HG02970 (cell line): ENCODE results near the gene CST6.
"Not testable (repeated sequence)": the region's sequence is repeated elsewhere in the genome, so short reads cannot be mapped to it uniquely, and the experiment has no call there.

Source experiments
- ATAC-seq: cut with Tn5 transposase; IDR thresholded peaks from one replicate; pipeline ENCODE4 v1.9.1; 2021; ENCODE audit warnings: mild to moderate bottlenecking, moderate library complexity, moderate number of reproducible peaks; ENCODE audit not compliant: unreplicated experiment, low FRiP score

The CST6 gene

GRCh38 chr11:65982824-65983588 is 28.8 kb upstream of the CST6 start:
- ATAC-seq: no peak

GRCh38 chr11:65983589-65983987 is 28.2 kb upstream of the CST6 start:
- no peak for ATAC-seq

- ATAC-seq: no peak
Measured at GRCh38 chr11:65987336-65987735, 24.5 kb upstream of the CST6 start.

- peak; percentile 88 for ATAC-seq
Measured at GRCh38 chr11:65988791-65989592, 22.8 kb upstream of the CST6 start.

- no peak for ATAC-seq
Measured at GRCh38 chr11:65992056-65992455, 19.8 kb upstream of the CST6 start.

- ATAC-seq: no peak
Measured at GRCh38 chr11:65997286-65997685, 14.5 kb upstream of the CST6 start.

GRCh38 chr11:66001942-66002647 is 9.7 kb upstream of the CST6 start, which contains the start of the genes BANF1 and EIF1AD:
TSS of gene BANF1 (plus strand) at chr11:66002503. CDS start at chr11:66003251, 748 bp downstream.
TSS of gene EIF1AD (minus strand) at chr11:66002157. CDS start at chr11:66000389, 1,768 bp downstream.
- ATAC-seq: peak; percentile 77

- ATAC-seq: peak; percentile 41
Measured at GRCh38 chr11:66002648-66003225, 9.1 kb upstream of the CST6 start.

GRCh38 chr11:66003291-66003690 is 8.5 kb upstream of the CST6 start:
- ATAC-seq: no peak

GRCh38 chr11:66004186-66004585 is 7.6 kb upstream of the CST6 start:
- ATAC-seq: no peak

GRCh38 chr11:66006134-66006890 is 5.5 kb upstream of the CST6 start:
- no peak for ATAC-seq

GRCh38 chr11:66006891-66007176 is 5.0 kb upstream of the CST6 start:
- no peak for ATAC-seq

GRCh38 chr11:66007201-66007634 is 4.6 kb upstream of the CST6 start:
- no peak for ATAC-seq

- ATAC-seq: no peak
Measured at GRCh38 chr11:66008095-66008467, 3.7 kb upstream of the CST6 start.

- no peak for ATAC-seq
Measured at GRCh38 chr11:66008468-66009101, 3.2 kb upstream of the CST6 start.

GRCh38 chr11:66010036-66010435 is 1.8 kb upstream of the CST6 start:
- ATAC-seq: not testable (repeated sequence)

- no peak for ATAC-seq
Measured at GRCh38 chr11:66011239-66011784, 496 bp upstream of the CST6 start.

GRCh38 chr11:66012371-66012945 is 650 bp downstream of the CST6 start:
- no peak for ATAC-seq
